Myometrial cell (primary cell): Measurements from ENCODE around the gene OR1J4. TPM values are rescaled to one million over a fixed set of nuclear protein-coding genes. Genes with fewer than 3 reads are reported as not detected.

Experiments used
- total RNA-seq: library from RNA; depleted of rRNA; stranded (reverse); fragments of >200 nt; gene quantifications from 2 replicates; pipeline ENCODE4 v1.2.3, GENCODE V29; 2015

Gene OR1J4
- total RNA-seq = not detected in 2 replicates

GRCh38 chr9:122518841-122519240 is at the start of gene OR1J4:
Gene OR1J4 (plus strand): TSS chr9:122519141. CDS start chr9:122519141, 0 bp downstream.

GRCh38 chr9:122477826-122478225 is 41.1 kb upstream of the OR1J4 start, which contains the start of gene OR1J1:
Gene OR1J1 (minus strand): TSS chr9:122477926. CDS start chr9:122477926, 0 bp downstream.

GRCh38 chr9:122510502-122510901 is 8.4 kb upstream of the OR1J4 start, which contains the start of gene OR1J2:
Gene OR1J2 (plus strand): TSS chr9:122510802. CDS start chr9:122510802, 0 bp downstream.

GRCh38 chr9:122527193-122527592 is 8.3 kb downstream of the OR1J4 start, which contains the start of gene OR1N1:
Gene OR1N1 (minus strand): TSS chr9:122527293. CDS start chr9:122527293, 0 bp downstream.

GRCh38 chr9:122552812-122553211 is 33.9 kb downstream of the OR1J4 start, which contains the start of gene OR1N2:
Gene OR1N2 (plus strand): TSS chr9:122553112. CDS start chr9:122553212, 100 bp downstream.

Other genes starting within 250 kb of the OR1J4 start
- 7.5 and 9.4 TPM in 2 replicates for gene PTGS1, start 148.1 kb upstream of the OR1J4 start, total RNA-seq
- not detected in 2 replicates for gene OR1J1, start 41.2 kb upstream of the OR1J4 start, total RNA-seq
- gene OR1J2, start 8.3 kb upstream of the OR1J4 start, total RNA-seq = not detected in 2 replicates
- not detected in 2 replicates for gene OR1N1, start 8.2 kb downstream of the OR1J4 start, total RNA-seq
- not detected in 2 replicates for gene OR1N2, start 34.0 kb downstream of the OR1J4 start, total RNA-seq
- gene OR1L8, start 64.2 kb downstream of the OR1J4 start, total RNA-seq = not detected in 2 replicates
- gene OR1Q1, start 95.6 kb downstream of the OR1J4 start, total RNA-seq = not detected in 2 replicates
- not detected in 2 replicates for gene OR1B1, start 138.5 kb downstream of the OR1J4 start, total RNA-seq
- gene OR1L1, start 142.6 kb downstream of the OR1J4 start, total RNA-seq = not detected in 2 replicates
- gene OR1L3, start 156.0 kb downstream of the OR1J4 start, total RNA-seq = not detected in 2 replicates
- gene OR1L4, start 204.8 kb downstream of the OR1J4 start, total RNA-seq = not detected in 2 replicates
- gene OR1L6, start 223.2 kb downstream of the OR1J4 start, total RNA-seq = not detected in 2 replicates